Neural cell (in vitro differentiated cells): ENCODE measurements around the gene ZSWIM1. TPM values are rescaled to one million over a fixed set of nuclear protein-coding genes. Genes with fewer than 3 reads are reported as not detected.

Experiments
- H2AFZ ChIP-seq: fragments of 200-600, 300-800 bp; sonication (generic), shearing (Covaris generic); 2 replicates; pipeline ENCODE4 v1.6.0; 2014; ENCODE audit warnings: low read depth, mild to moderate bottlenecking, antibody characterized with exemption, low read length, moderate library complexity
- H3F3A ChIP-seq: fragments of 200-600 bp; shearing (Covaris generic); 2 replicates; pipeline ENCODE4 v1.6.1; 2016; ENCODE audit warnings: mild to moderate bottlenecking, moderate library complexity, mixed read lengths, antibody characterized with exemption, low read length; ENCODE audit not compliant: insufficient read depth, poor library complexity, severe bottlenecking
- H3K27ac ChIP-seq: fragments of 200-600, 300-800 bp; sonication (generic), shearing (Covaris generic); 2 replicates; pipeline ENCODE4 v1.5.1; 2014; ENCODE audit warnings: mild to moderate bottlenecking, low read length, moderate library complexity
- H3K27me3 ChIP-seq: fragments of 300-800, 200-600 bp; sonication (generic), shearing (Covaris generic); 2 replicates; pipeline ENCODE4 v1.6.0; 2014; ENCODE audit warnings: mild to moderate bottlenecking, low read depth, low read length, moderate library complexity; ENCODE audit not compliant: insufficient read depth
- H3K36me3 ChIP-seq: fragments of 300-800, 200-600 bp; sonication (generic), shearing (Covaris generic); 2 replicates; pipeline ENCODE4 v1.5.1; 2014; ENCODE audit warnings: mild to moderate bottlenecking, antibody characterized with exemption, low read length, moderate library complexity; ENCODE audit not compliant: insufficient read depth
- H3K4me2 ChIP-seq: fragments of 300-800, 200-600 bp; sonication (generic), shearing (Covaris generic); 2 replicates; pipeline ENCODE4 v1.6.0; 2014; ENCODE audit warnings: mild to moderate bottlenecking, low read length
- H3K4me3 ChIP-seq: fragments of 300-800, 200-600 bp; sonication (generic), shearing (Covaris generic); 2 replicates; pipeline ENCODE4 v1.5.1; 2014; ENCODE audit warnings: mild to moderate bottlenecking, low read length, moderate library complexity
- H3K79me2 ChIP-seq: fragments of 200-600 bp; shearing (Covaris generic); replicated peaks from 2 replicates; pipeline ENCODE4 v1.6.0; 2014; ENCODE audit warnings: mild to moderate bottlenecking, low read length, moderate library complexity; ENCODE audit not compliant: insufficient read depth
- H3K9ac ChIP-seq: fragments of 300-800, 200-600 bp; sonication (generic), shearing (Covaris generic); 2 replicates; pipeline ENCODE4 v1.6.1; 2016; ENCODE audit warnings: mild to moderate bottlenecking, low read length, mixed read lengths
- H3K9me2 ChIP-seq: fragments of 200-600 bp; shearing (Covaris generic); 2 replicates; pipeline ENCODE4 v1.6.1; 2016; ENCODE audit warnings: mild to moderate bottlenecking, low read length, mixed read lengths; ENCODE audit not compliant: insufficient read depth
- H3K9me3 ChIP-seq: fragments of 200-600, 300-800 bp; sonication (generic), shearing (Covaris generic); 2 replicates; pipeline ENCODE4 v1.6.1; 2016; ENCODE audit warnings: mild to moderate bottlenecking, mixed run types, low read length, moderate library complexity, mixed read lengths
- H4K20me1 ChIP-seq: fragments of 200-600 bp; shearing (Covaris generic); 2 replicates; pipeline ENCODE4 v1.6.1; 2016; ENCODE audit warnings: mild to moderate bottlenecking, mixed run types; ENCODE audit not compliant: insufficient read depth
- EP300 ChIP-seq: fragments of 450-650 bp; conservative IDR thresholded peaks from 2 replicates; pipeline ENCODE4 v1.6.1; 2014; ENCODE audit warnings: antibody characterized with exemption, mild to moderate bottlenecking, moderate library complexity; ENCODE audit not compliant: poor library complexity, severe bottlenecking
- EZH2 ChIP-seq: fragments of 200-600, 300-800 bp; shearing (Covaris generic), sonication (generic); IDR thresholded peaks from 2 replicates; pipeline ENCODE4 v1.6.1; 2014; ENCODE audit warnings: antibody characterized with exemption, low read length, borderline replicate concordance, mild to moderate bottlenecking; ENCODE audit not compliant: insufficient read depth, poor library complexity, severe bottlenecking
- MXI1 ChIP-seq: fragments of 450-650 bp; conservative IDR thresholded peaks from 2 replicates; pipeline ENCODE4 v1.6.1; 2014; ENCODE audit warnings: antibody characterized with exemption, mild to moderate bottlenecking; ENCODE audit not compliant: poor library complexity, severe bottlenecking
- POLR2AphosphoS5 ChIP-seq: IDR thresholded peaks from 2 replicates; pipeline ENCODE4 v1.6.1; 2012
- RAD21 ChIP-seq: fragments of 450-650 bp; conservative IDR thresholded peaks from 2 replicates; pipeline ENCODE4 v1.6.1; 2014; ENCODE audit warnings: antibody characterized with exemption, mild to moderate bottlenecking, moderate library complexity
- SMC3 ChIP-seq: fragments of 450-650 bp; conservative IDR thresholded peaks from 2 replicates; pipeline ENCODE4 v1.6.1; 2014; ENCODE audit warnings: antibody characterized with exemption, mild to moderate bottlenecking, moderate library complexity; ENCODE audit not compliant: poor library complexity
- TAF1 ChIP-seq: IDR thresholded peaks from 2 replicates; pipeline ENCODE4 v1.6.1; 2012; ENCODE audit warnings: low read depth
- polyA plus RNA-seq: library from polyadenylated mRNA; depleted of rRNA; stranded (reverse); fragments of >200 nt; gene quantifications from 2 replicates; pipeline ENCODE4 v1.2.3, GENCODE V29; 2014
- TF ChIP-seq, protein P1 (sequence below): fragments of 450-650 bp; IDR thresholded peaks from 2 replicates; pipeline ENCODE4 v1.5.1; 2014; ENCODE audit warnings: antibody characterized with exemption, mild to moderate bottlenecking, moderate library complexity; ENCODE audit not compliant: poor library complexity, severe bottlenecking
- TF ChIP-seq, protein P2 (sequence below): IDR thresholded peaks from 2 replicates; pipeline ENCODE4 v1.6.1; 2012; ENCODE audit warnings: borderline replicate concordance

Gene ZSWIM1
- polyA plus RNA-seq, 1 donor from 2014 or later, result 3.3 TPM

DNA sequence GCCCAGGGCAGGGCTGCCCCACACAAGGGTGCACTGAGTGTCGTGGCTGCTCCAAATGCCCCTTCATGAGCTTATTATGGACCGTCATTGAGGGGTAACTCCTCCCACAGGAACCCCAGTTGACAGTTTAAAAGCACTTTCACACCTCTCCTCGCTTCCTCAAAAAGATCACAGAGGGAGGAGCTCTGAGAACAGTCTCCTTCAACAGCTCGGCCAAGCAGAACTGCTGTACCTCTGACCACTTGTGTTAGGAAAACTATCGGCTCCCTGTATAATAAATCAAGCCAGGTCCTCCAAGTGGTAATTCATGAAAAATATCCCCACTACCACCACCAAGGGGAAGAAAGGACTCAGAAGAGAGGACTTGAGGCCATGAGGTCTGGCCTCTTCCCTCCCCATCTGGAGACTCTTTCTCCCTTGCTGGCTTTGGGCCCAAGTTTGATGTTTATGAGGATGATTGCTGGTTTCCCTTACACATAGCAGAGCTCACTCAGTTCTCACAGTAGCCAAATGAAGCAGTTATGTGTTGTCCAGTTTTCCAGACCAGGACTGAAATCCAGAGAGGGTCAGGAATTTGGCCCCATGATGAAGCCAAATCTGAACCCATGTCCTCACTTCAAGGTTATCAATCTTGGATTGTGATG is 38.7 kb upstream of the ZSWIM1 start:
- no peak overlapping the region for H3K9ac ChIP-seq
- H3K9me3 ChIP-seq, result no peaks in the 10 kb centered on the region
- no peaks in the 10 kb centered on the region for H3K79me2 ChIP-seq
- H3K27me3 ChIP-seq, result no peaks in the 10 kb centered on the region
- H4K20me1 ChIP-seq, result no peaks in the 10 kb centered on the region
- H3F3A ChIP-seq, result no peaks in the 10 kb centered on the region
- H3K4me2 ChIP-seq, result no peak overlapping the region
- H3K4me3 ChIP-seq, result no peak overlapping the region
- no peak overlapping the region for H2AFZ ChIP-seq
- no peaks in the 10 kb centered on the region for H3K36me3 ChIP-seq
- no peaks in the 10 kb centered on the region for H3K9me2 ChIP-seq
- H3K27ac ChIP-seq, result no peak overlapping the region
- TF ChIP-seq POLR2AphosphoS5 (no peak), TAF1 (no peak), RAD21 (no peak)
- TF ChIP-seq, protein P1, sequence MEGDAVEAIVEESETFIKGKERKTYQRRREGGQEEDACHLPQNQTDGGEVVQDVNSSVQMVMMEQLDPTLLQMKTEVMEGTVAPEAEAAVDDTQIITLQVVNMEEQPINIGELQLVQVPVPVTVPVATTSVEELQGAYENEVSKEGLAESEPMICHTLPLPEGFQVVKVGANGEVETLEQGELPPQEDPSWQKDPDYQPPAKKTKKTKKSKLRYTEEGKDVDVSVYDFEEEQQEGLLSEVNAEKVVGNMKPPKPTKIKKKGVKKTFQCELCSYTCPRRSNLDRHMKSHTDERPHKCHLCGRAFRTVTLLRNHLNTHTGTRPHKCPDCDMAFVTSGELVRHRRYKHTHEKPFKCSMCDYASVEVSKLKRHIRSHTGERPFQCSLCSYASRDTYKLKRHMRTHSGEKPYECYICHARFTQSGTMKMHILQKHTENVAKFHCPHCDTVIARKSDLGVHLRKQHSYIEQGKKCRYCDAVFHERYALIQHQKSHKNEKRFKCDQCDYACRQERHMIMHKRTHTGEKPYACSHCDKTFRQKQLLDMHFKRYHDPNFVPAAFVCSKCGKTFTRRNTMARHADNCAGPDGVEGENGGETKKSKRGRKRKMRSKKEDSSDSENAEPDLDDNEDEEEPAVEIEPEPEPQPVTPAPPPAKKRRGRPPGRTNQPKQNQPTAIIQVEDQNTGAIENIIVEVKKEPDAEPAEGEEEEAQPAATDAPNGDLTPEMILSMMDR, result no peak

GRCh38 chr20:45843506-45843905 is 37.5 kb upstream of the ZSWIM1 start:
- no peaks in the 10 kb centered on the region for H3K9me2 ChIP-seq
- no peaks in the 10 kb centered on the region for H3K79me2 ChIP-seq
- no peak overlapping the region for H3K4me3 ChIP-seq
- no peaks in the 10 kb centered on the region for H3K36me3 ChIP-seq
- no peaks in the 10 kb centered on the region for H3K27me3 ChIP-seq
- no peak overlapping the region for H2AFZ ChIP-seq
- H3K9me3 ChIP-seq, result no peaks in the 10 kb centered on the region
- no peaks in the 10 kb centered on the region for H3F3A ChIP-seq
- no peak overlapping the region for H3K27ac ChIP-seq
- no peak overlapping the region for H3K4me2 ChIP-seq
- TF ChIP-seq RAD21 (no peak), SMC3 (no peak), TAF1 (no peak), POLR2AphosphoS5 (no peak), MXI1 (no peak), EP300 (no peak), EZH2 (no peak)
- TF ChIP-seq, protein P2, sequence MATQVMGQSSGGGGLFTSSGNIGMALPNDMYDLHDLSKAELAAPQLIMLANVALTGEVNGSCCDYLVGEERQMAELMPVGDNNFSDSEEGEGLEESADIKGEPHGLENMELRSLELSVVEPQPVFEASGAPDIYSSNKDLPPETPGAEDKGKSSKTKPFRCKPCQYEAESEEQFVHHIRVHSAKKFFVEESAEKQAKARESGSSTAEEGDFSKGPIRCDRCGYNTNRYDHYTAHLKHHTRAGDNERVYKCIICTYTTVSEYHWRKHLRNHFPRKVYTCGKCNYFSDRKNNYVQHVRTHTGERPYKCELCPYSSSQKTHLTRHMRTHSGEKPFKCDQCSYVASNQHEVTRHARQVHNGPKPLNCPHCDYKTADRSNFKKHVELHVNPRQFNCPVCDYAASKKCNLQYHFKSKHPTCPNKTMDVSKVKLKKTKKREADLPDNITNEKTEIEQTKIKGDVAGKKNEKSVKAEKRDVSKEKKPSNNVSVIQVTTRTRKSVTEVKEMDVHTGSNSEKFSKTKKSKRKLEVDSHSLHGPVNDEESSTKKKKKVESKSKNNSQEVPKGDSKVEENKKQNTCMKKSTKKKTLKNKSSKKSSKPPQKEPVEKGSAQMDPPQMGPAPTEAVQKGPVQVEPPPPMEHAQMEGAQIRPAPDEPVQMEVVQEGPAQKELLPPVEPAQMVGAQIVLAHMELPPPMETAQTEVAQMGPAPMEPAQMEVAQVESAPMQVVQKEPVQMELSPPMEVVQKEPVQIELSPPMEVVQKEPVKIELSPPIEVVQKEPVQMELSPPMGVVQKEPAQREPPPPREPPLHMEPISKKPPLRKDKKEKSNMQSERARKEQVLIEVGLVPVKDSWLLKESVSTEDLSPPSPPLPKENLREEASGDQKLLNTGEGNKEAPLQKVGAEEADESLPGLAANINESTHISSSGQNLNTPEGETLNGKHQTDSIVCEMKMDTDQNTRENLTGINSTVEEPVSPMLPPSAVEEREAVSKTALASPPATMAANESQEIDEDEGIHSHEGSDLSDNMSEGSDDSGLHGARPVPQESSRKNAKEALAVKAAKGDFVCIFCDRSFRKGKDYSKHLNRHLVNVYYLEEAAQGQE, result no peak
- TF ChIP-seq, protein P1, result no peak
- H3K9ac ChIP-seq, result no peak overlapping the region
- H4K20me1 ChIP-seq, result no peaks in the 10 kb centered on the region
